HG03066 (cell line): Measurements from ENCODE around the gene TMEM151A.
"Not testable (repeated sequence)": the region's sequence is repeated elsewhere in the genome, so short reads cannot be mapped to it uniquely, and the experiment has no call there.

ENCODE experiments used
- ATAC-seq: cut with Tn5 transposase; IDR thresholded peaks from one replicate; pipeline ENCODE4 v1.9.1; 2021; ENCODE audit warnings: low read depth; ENCODE audit not compliant: unreplicated experiment

The TMEM151A gene

DNA sequence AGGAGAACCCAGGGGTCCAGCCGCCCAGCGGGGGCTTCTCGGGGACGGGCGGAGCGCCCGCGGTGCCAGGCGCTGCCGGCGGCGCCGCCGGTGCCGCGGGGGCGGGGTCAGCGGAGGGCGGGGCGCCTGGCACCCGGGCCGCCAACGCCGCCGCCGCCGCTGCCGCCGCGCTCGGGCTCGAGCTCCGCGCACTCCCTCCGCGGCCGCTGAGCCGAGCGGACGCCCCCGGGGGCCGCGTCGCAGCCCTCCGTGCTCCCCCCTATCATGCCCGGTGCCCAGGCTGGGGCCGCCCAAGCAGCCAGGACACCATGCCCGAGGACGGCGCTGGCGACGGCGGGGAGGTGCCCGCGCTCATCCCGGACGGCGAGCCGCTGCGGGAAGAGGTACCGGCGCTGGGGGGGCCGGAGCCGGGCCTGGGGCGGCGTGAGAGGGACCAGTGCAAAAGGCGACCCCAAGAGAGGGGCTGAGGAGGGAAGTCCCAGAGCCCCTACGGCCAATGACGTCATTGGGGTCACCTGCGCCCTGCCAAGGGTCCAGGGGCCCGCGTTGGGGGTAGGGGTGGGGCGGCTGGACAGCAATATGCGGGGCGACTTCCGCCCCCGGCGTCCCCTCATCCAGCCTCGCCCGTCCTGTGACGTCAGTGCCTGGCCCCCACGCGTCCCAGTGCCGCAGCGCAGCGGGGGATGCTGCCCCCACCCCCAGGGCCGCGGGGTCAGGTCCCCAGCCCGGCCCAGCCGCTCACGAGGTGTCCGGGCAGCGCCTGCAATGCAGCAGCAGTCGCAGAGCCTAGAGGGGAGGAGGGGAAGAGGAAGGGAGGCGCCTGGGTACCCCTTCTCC is at the start of gene TMEM151A:
Gene TMEM151A, plus strand, starts transcription at position 189 of the 837 bp plus-strand sequence. Its CDS starts 120 bp downstream, at position 309.
- ATAC-seq = no peak

GRCh38 chr11:66242095-66242765 is 49.5 kb upstream of the TMEM151A start:
- ATAC-seq = no peak

GRCh38 chr11:66243782-66244535 is 47.7 kb upstream of the TMEM151A start:
- ATAC-seq = no peak

DNA sequence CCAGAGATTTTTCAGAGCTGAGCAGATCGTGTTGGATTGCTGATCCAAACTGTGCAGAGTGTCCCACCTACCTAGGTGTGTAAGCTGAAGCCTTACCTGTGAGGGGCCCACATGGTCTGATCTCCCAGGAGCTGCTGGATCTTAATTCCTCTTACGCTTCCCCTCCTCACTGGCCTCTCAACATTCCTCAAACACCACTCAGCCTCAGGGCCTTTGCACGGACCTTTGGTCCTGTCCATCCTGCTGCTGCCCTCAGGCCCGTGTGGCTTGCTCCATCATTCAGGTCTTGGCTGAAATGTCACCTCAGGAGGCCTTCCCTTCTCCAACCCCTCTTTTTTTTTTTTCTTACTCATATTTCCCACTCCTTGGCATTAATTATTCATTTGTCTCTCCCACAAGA is 44.4 kb upstream of the TMEM151A start:
- no peak for ATAC-seq

- no peak for ATAC-seq
Measured at GRCh38 chr11:66247801-66248200, 43.9 kb upstream of the TMEM151A start.

- ATAC-seq = no peak
Measured at GRCh38 chr11:66248903-66249302, 42.8 kb upstream of the TMEM151A start.

DNA sequence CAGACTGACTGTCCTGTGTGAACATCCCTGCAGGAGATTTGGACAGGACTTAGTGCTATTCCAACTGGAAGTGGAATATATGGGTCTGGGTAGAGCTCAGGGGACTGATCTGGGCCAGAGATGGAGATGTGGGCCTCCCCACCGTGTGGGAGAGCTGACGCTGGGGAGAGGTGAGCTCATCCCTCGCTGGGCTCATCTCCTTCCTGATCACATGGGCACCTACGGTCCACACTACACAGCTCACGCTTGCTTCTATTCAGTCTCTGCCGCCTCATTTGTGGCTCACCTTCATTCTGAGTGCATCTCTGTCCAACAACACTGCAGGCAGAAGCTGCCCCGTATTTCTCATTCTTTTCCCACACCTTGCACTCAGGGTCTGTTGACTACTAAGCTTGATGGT is 39.9 kb upstream of the TMEM151A start:
- ATAC-seq = no peak

GRCh38 chr11:66253081-66253480 is 38.6 kb upstream of the TMEM151A start:
- ATAC-seq = not testable (repeated sequence)

DNA sequence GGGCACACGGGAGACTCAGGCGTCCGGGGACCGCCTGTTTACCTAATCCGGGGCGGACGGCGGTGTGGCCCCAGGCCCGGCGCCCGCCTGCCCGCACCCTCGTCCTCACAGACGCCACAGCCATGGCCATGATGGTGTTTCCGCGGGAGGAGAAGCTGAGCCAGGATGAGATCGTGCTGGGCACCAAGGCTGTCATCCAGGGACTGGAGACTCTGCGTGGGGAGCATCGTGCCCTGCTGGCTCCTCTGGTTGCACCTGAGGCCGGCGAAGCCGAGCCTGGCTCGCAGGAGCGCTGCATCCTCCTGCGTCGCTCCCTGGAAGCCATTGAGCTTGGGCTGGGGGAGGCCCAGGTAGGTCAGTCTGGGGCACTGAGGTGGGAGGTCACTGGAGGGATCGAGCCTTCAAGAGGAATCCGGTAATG is 33.2 kb upstream of the TMEM151A start:
- ATAC-seq = no peak

- no peak for ATAC-seq
Measured at GRCh38 chr11:66259225-66259624, 32.5 kb upstream of the TMEM151A start.

DNA sequence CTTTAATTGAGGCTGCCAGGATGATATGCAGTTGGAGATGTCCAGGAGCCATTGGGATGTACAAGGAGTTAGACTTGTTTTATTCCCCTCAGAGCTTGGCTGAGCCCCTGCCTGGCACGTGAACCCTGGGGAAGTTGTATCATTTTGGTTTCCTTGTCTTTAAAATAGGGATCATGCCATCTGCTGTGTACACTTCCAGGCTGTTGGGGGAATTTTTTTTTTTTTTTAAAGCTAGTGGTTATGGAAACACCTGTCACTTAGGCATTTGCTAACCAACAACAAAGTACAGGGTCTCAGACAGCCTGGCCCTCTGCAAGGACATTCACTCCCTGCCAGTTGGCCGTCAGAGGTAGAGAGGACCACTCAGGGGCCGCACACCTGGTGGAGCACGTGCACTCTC is 31.7 kb upstream of the TMEM151A start:
- ATAC-seq = no peak

DNA sequence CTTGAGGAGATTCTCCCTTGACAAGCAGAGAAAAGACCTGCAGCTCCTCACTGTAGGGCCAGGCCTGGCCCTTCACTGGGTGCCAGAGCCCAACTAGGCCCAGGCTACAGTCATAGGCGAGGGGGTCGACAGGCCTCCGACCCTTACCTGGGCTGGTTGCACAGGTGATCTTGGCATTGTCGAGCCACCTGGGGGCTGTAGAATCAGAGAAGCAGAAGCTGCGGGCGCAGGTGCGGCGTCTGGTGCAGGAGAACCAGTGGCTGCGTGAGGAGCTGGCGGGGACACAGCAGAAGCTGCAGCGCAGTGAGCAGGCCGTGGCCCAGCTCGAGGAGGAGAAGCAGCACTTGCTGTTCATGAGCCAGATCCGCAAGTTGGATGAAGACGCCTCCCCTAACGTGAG is 30.1 kb upstream of the TMEM151A start:
- ATAC-seq = no peak

GRCh38 chr11:66262191-66262590 is 29.5 kb upstream of the TMEM151A start:
- no peak for ATAC-seq

DNA sequence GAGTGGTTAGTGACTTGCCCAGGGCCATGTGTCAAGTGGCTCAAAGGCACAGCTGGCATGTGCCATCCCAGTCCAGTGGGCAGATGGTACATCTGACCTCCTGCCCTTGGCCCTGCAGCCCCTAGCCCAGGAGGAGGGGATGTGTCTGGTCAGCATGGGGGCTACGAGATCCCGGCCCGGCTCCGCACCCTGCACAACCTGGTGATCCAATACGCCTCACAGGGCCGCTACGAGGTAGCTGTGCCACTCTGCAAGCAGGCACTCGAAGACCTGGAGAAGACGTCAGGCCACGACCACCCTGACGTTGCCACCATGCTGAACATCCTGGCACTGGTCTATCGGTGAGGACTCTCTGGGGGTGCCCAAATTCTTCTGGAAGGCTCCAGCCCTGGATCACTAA is 29.0 kb upstream of the TMEM151A start:
- no peak for ATAC-seq

GRCh38 chr11:66263231-66263630 is 28.5 kb upstream of the TMEM151A start:
- no peak for ATAC-seq

- ATAC-seq = no peak
Measured at GRCh38 chr11:66263785-66264184, 27.9 kb upstream of the TMEM151A start.

DNA sequence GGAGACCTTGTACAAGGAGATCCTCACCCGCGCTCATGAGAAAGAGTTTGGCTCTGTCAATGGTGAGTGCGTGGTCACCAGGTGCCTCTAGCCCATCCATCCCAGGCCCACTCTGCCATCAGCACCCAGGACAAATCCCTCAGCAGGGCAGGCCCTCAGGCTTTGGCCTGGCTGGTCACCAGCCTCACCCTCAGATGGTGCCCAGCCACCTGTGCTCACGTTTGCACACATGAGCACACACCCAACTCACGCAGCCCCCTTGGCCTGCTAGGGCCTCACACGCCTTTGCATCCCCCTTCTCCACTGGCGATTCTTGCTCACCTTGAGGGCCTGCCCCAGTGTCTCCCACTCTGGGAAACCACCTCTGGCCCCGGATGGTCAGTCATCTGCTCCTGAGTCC is 27.3 kb upstream of the TMEM151A start:
- ATAC-seq = no peak

DNA sequence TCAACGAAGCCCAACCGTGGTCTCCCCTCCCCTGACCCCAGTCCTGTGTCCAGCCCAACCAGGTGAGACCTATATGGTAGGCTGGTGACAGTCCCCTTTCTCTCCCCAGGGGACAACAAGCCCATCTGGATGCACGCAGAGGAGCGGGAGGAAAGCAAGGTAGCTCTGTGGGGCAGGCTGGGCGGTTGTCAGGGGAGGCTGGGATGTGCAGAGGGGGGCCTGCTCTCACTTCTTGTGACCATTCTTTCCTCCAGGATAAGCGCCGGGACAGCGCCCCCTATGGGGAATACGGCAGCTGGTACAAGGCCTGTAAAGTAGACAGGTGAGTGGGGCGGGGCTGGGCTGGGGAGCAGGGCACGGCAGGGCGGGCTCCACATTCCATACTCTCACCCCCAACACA is 26.8 kb upstream of the TMEM151A start:
- ATAC-seq = no peak

DNA sequence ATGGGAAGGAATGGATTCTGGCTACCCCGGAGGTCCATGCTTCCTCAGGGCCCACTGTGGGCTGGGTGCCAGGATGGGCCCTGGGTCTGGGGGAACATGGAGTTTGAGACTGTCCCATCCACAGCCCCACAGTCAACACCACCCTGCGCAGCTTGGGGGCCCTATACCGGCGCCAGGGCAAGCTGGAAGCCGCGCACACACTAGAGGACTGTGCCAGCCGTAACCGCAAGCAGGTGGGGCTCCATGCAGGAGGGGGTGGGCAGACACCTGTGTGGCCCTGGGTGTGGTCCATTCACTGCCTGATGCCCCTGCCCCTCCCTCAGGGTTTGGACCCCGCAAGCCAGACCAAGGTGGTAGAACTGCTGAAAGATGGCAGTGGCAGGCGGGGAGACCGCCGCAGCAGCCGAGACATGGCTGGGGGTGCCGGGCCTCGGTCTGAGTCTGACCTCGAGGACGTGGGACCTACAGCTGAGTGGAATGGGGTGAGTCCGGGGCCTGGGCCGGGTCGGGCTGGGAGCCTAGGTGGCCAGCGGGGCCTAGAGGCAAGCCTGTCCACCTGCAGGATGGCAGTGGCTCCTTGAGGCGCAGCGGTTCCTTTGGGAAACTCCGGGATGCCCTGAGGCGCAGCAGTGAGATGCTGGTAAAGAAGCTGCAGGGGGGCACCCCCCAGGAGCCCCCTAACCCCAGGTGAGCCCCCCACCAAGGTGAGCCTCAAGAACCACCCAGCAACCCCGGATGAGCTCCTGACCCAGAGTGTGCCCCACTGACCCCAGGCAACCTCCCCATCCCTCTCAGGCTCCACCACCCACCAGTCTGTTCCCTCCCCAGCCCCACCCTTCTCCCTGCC is 25.9 kb upstream of the TMEM151A start:
- ATAC-seq = no peak

DNA sequence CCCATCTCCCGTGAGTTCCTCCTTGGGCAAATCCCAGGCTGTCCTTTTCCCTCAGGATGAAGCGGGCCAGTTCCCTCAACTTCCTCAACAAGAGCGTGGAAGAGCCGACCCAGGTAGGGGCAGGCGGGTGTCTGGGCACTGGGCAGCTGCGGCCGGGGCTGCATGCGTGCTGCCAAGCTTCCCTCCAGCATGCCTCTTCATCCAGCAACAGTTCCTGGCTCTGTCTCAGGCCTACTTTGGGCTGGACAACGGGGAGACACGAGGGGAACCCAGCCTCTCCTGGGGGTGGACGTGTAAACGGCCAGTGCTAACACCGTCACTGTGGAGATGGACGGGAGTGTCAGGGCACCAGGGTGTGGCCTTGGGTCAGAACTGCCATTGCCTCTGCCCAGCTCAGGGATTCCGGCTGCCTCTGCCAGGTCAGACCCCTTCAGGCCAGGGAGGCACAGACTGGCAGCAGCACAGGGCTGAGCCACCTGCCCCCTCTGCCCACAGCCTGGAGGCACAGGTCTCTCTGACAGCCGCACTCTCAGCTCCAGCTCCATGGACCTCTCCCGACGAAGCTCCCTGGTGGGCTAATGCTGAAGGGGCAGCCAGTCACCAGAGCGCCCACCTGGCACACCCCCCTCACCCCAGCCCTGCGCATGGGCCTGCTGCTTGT is 25.2 kb upstream of the TMEM151A start:
- ATAC-seq = no peak
